Suprapubic skin (tissue), 2 donors: Measurements from ENCODE around the gene PPIE.

Source experiments
- EP300 ChIP-seq: sonication (generic); formaldehyde crosslinking; IDR thresholded peaks from one replicate; pipeline ENCODE4 v1.6.1; 2017; ENCODE audit warnings: antibody characterized with exemption
- POLR2A ChIP-seq, 2 donors: fragments of 450-650 bp; IDR thresholded peaks; one replicate each; pipeline ENCODE4 v1.6.1; 2017; ENCODE audit warnings: antibody characterized with exemption in 2 of 2, mild to moderate bottlenecking in 2 of 2, moderate library complexity in 2 of 2

- no peak for TF ChIP-seq POLR2A (IDR thresholded peaks at IDR 0.05)
- TF ChIP-seq EP300, result no peak
Observed at GRCh38 chr1:39779821-39780220, 41.1 kb downstream of the PPIE start.
